B cell (primary cell): Measurements from ENCODE around the gene RPL41. TPM values are rescaled to one million over a fixed set of nuclear protein-coding genes. Genes with fewer than 3 reads are reported as not detected.

Experiments
- ATAC-seq: fragments of 200-7000 bp; cut with Tn5 transposase; one replicate; pipeline ENCODE4 v1.10.0; 2021; ENCODE audit warnings: low read depth, mild to moderate bottlenecking, moderate number of reproducible peaks, moderate library complexity
- CTCF ChIA-PET: fragments of 350-600 bp; sonication (Branson Sonifier 250); formaldehyde crosslinking; loops from one replicate; lab custom pipeline; 2021; ENCODE audit warnings: antibody characterized with exemption, inconsistent platforms; lab: Charles Lee
- POLR2A ChIA-PET: fragments of 350-600 bp; sonication (Branson Sonifier 250); formaldehyde crosslinking; loops from one replicate; lab custom pipeline; 2021; ENCODE audit warnings: antibody characterized with exemption; lab: Charles Lee
- DNase-seq: peaks from one replicate; pipeline ENCODE4 v3.0.0; 2013
- H2AFZ ChIP-seq: 2 replicates; pipeline ENCODE4 v1.6.1; 2012; ENCODE audit warnings: mild to moderate bottlenecking, low read depth, low read length; ENCODE audit not compliant: insufficient read depth, poor library complexity, severe bottlenecking
- H3K27ac ChIP-seq, 2 donors: 1 replicate in 1 of 2; 2 replicates in 1 of 2; pipeline ENCODE4 v1.5.1; 2012 to 2013; ENCODE audit warnings: low read length in 2 of 2, mild to moderate bottlenecking in 2 of 2, moderate library complexity in 1 of 2
- H3K27me3 ChIP-seq, 4 experiments: fragments of 200-600 bp in 1 of 4; sonication (generic) in 1 of 4; replicated peaks in 1 of 4; 1 replicate in 2 of 4; 2 replicates in 2 of 4; pipeline versions ENCODE4 v1.6.1 to v1.7.0; 2013 to 2016; ENCODE audit warnings: low read length in 3 of 4, mild to moderate bottlenecking in 2 of 4, mixed read lengths in 1 of 4, moderate library complexity in 1 of 4; ENCODE audit not compliant: insufficient read depth in 4 of 4, control insufficient read depth in 3 of 4; ENCODE audit errors: control extremely low read depth in 1 of 4
- H3K36me3 ChIP-seq, 2 experiments: replicated peaks in 1 of 2; 1 replicate in 1 of 2; 2 replicates in 1 of 2; pipeline versions ENCODE4 v1.6.1 to v1.7.1; 2013; ENCODE audit warnings: low read length in 1 of 2; ENCODE audit not compliant: insufficient read depth in 2 of 2, control insufficient read depth in 1 of 2; ENCODE audit errors: control extremely low read depth in 1 of 2, extremely low read depth in 1 of 2
- H3K4me1 ChIP-seq, 2 donors: fragments of 200-600 bp in 1 of 2; sonication (generic) in 1 of 2; 1 replicate in 1 of 2; 2 replicates in 1 of 2; pipeline versions ENCODE4 v1.5.1 to v1.6.1; 2013 to 2017; ENCODE audit warnings: low read length in 2 of 2; ENCODE audit not compliant: control insufficient read depth in 2 of 2, insufficient read depth in 2 of 2
- H3K4me2 ChIP-seq: replicated peaks from 2 replicates; pipeline ENCODE3; 2012; ENCODE audit warnings: mild to moderate bottlenecking, low read depth, low read length; ENCODE audit not compliant: poor library complexity, severe bottlenecking
- H3K4me3 ChIP-seq, 5 experiments: fragments of 200-600 bp in 1 of 5; sonication (generic) in 1 of 5; 1 replicate in 3 of 5; 2 replicates in 2 of 5; pipeline versions ENCODE4 v1.5.1 to v1.7.0; 2011 to 2016; ENCODE audit warnings: low read length in 4 of 5, mild to moderate bottlenecking in 4 of 5, low read depth in 2 of 5, control low read depth in 1 of 5, moderate library complexity in 1 of 5; ENCODE audit not compliant: insufficient read depth in 1 of 5; ENCODE audit errors: control extremely low read depth in 1 of 5, extremely low read depth in 1 of 5
- H3K79me2 ChIP-seq: fragments of 200-600 bp; sonication (generic); one replicate; pipeline ENCODE4 v1.6.0; 2016; ENCODE audit warnings: low read length; ENCODE audit not compliant: control insufficient read depth, insufficient read depth
- H3K9ac ChIP-seq: fragments of 200-600 bp; sonication (generic); 2 replicates; pipeline ENCODE4 v1.6.1; 2017; ENCODE audit warnings: mild to moderate bottlenecking, low read length, moderate library complexity
- H3K9me3 ChIP-seq, 3 donors: one replicate each; pipeline versions ENCODE4 v1.6.1 to v1.7.1; 2013; ENCODE audit warnings: low read length in 2 of 3; ENCODE audit not compliant: control insufficient read depth in 2 of 3, insufficient read depth in 1 of 3; ENCODE audit errors: control extremely low read depth in 1 of 3
- H4K20me1 ChIP-seq: 2 replicates; pipeline ENCODE4 v1.6.0; 2012; ENCODE audit warnings: mild to moderate bottlenecking, low read length; ENCODE audit not compliant: insufficient read depth, control insufficient read depth, poor library complexity, severe bottlenecking
- H3K27ac Mint-ChIP-seq: one replicate; pipeline ENCODE4 v1.8.0; 2021; ENCODE audit warnings: mixed read lengths
- H3K27me3 Mint-ChIP-seq: one replicate; pipeline ENCODE4 v1.8.0; 2021; ENCODE audit warnings: mixed read lengths
- H3K4me1 Mint-ChIP-seq: one replicate; pipeline ENCODE4 v1.8.0; 2021; ENCODE audit warnings: mixed read lengths
- H3K4me3 Mint-ChIP-seq: one replicate; pipeline ENCODE4 v1.8.0; 2021; ENCODE audit warnings: mixed read lengths
- H3K9me3 Mint-ChIP-seq: one replicate; pipeline ENCODE4 v1.8.0; 2022; ENCODE audit warnings: mixed read lengths; ENCODE audit not compliant: insufficient read depth
- EZH2 ChIP-seq: IDR thresholded peaks from 2 replicates; pipeline ENCODE4 v1.6.1; 2012; ENCODE audit warnings: borderline replicate concordance, low read depth, mild to moderate bottlenecking, moderate library complexity, low read length; ENCODE audit not compliant: insufficient read depth, poor library complexity, severe bottlenecking
- WGBS: methylation state at CpG from one replicate; pipeline ENCODE4 v1.1.5; 2013; ENCODE audit warnings: missing lambda C conversion rate; ENCODE audit not compliant: insufficient coverage; 5-methylcytosine and 5-hydroxymethylcytosine counted together
- intact Hi-C: fragments of 100-400 bp; cut with micrococcal nuclease; formaldehyde crosslinking; loops from one replicate; pipeline ENCODE4 v1.10.0; 2022
- polyA plus RNA-seq: library from polyadenylated mRNA; depleted of rRNA; stranded (reverse); fragments of >200 nt; gene quantifications from 2 replicates; pipeline ENCODE4 v1.2.3, GENCODE V29; 2012
- total RNA-seq, 2 donors: library from RNA; stranded (reverse); fragments of 120-200 nt in 1 of 2; gene quantifications; 1 replicate in 1 of 2; 2 replicates in 1 of 2; pipeline versions ENCODE4 v1.2.3 to v1.2.4, GENCODE V29; 2013 to 2022
- TF ChIP-seq, protein P1 (sequence below): fragments of 200-600 bp; IDR thresholded peaks from one replicate; pipeline ENCODE4 v1.8.0; 2022; ENCODE audit warnings: antibody characterized with exemption, mild to moderate bottlenecking

RPL41 gene
- total and polyA plus RNA-seq, 2 donors (not counting 1 experiment from before 2014, with no cell fraction given) = 4,738 to 10,371 TPM

DNA sequence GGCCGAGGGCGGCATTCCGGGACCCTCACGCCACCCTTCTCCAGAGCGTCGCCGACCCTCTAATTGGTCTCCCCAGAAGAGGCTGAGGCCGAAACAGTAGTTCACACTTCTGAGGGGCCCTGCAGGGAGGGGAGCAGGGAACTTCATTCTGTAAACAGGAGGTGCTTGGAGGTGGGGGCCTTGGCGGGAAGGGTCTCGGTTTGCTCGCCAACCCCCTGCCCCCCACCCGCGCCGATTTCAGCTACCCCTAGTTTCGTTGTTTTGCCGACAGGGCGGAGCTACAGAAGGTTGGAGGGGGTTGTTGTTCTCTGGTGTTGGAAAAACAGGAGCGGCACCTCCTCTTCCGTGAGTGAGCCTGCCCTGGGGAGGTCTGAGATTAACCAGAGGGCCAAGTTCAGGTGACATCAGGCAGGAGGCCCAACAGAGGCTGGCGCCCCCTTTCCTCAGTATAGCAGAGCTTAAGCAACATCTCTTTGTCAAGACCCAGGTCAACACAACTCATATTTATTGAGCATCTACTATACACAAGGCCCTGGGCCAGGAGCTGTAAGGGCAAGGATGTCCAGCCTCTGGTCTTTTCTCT, 35.8 kb upstream of the RPL41 start:
- ATAC-seq (no peak), DNase-seq (no peak)
- H3K9me3 Mint-ChIP-seq = no peaks in the 10 kb centered on the region
- CTCF ChIA-PET = interaction anchor here (1.4 kb wide), 1 partner anchor 38 kb away, joined by 3 read pairs; the partner anchor contains the start of gene ZC3H10
- H3K4me3 ChIP-seq = peak overlapping the region in 4 of 5 experiments; percentile 53 to 91 (median 66)
- no peaks in the 10 kb centered on the region for H3K36me3 ChIP-seq
- H3K27ac ChIP-seq = no peak overlapping the region
- WGBS = 25% methylated on average over 8 of the region's 20 CpGs
- H3K27me3 Mint-ChIP-seq = peaks cover 20% of the 10 kb centered on the region
- peak overlapping the region; percentile 100 for H3K4me2 ChIP-seq
- POLR2A ChIA-PET = interaction anchor here (2.1 kb wide), 1 partner anchor 23 kb away, joined by 5 read pairs; the partner anchor contains the start of gene PA2G4
- H3K27ac Mint-ChIP-seq = no peak overlapping the region
- H3K9ac ChIP-seq = peak overlapping the region; percentile 79
- peaks cover 18 to 22% of the 10 kb centered on the region in 2 donors for H3K4me1 ChIP-seq
- H4K20me1 ChIP-seq = no peaks in the 10 kb centered on the region
- H2AFZ ChIP-seq = peak overlapping the region; percentile 91
- H3K4me1 Mint-ChIP-seq = peaks cover 12% of the 10 kb centered on the region
- intact Hi-C loops = no loop called here
- peak overlapping the region; percentile 91 for H3K4me3 Mint-ChIP-seq
- no peaks in the 10 kb centered on the region for H3K79me2 ChIP-seq
- peaks cover 0 to 12% (median 0%) of the 10 kb centered on the region in 3 donors for H3K9me3 ChIP-seq
- TF ChIP-seq, protein P1, sequence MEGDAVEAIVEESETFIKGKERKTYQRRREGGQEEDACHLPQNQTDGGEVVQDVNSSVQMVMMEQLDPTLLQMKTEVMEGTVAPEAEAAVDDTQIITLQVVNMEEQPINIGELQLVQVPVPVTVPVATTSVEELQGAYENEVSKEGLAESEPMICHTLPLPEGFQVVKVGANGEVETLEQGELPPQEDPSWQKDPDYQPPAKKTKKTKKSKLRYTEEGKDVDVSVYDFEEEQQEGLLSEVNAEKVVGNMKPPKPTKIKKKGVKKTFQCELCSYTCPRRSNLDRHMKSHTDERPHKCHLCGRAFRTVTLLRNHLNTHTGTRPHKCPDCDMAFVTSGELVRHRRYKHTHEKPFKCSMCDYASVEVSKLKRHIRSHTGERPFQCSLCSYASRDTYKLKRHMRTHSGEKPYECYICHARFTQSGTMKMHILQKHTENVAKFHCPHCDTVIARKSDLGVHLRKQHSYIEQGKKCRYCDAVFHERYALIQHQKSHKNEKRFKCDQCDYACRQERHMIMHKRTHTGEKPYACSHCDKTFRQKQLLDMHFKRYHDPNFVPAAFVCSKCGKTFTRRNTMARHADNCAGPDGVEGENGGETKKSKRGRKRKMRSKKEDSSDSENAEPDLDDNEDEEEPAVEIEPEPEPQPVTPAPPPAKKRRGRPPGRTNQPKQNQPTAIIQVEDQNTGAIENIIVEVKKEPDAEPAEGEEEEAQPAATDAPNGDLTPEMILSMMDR = no peak
- TF ChIP-seq EZH2 = no peak
- peaks cover 0 to 46% (median 15%) of the 10 kb centered on the region in 4 experiments for H3K27me3 ChIP-seq
